Heart left ventricle (tissue), 13 donors: ENCODE data around the gene CCDC198.

Source experiments
- CTCF ChIP-seq, 12 donors: fragments of 200-600 bp; sonication (generic) in 4 of 12; IDR thresholded peaks; one replicate each; pipeline versions ENCODE4 v1.5.0 to v1.8.0; 2018 to 2022; ENCODE audit warnings: antibody characterized with exemption in 12 of 12, mild to moderate bottlenecking in 5 of 12
- POLR2A ChIP-seq, 2 donors: fragments of 450-650 bp; IDR thresholded peaks; one replicate each; pipeline ENCODE4 v1.6.1; 2017; ENCODE audit warnings: antibody characterized with exemption in 2 of 2, mild to moderate bottlenecking in 2 of 2, moderate library complexity in 2 of 2
- donor health status: ischemic (EF 13 %, LVEDD 7.1; RV severe dilation, severe dysfunction).
- donor health status: DM: no; HTN: yes; CAD: no.
- donor health status: DM: no; HTN: no; CAD: no.
- donor health status: ischemic (EF 25% LVEDD 6.9; RV normal size, moderate dysfunction).
- donor health status: ischemic (EF 25% LVEDD 5.7; RV mildly dilated, moderate dysfunction).
- donor health status: ischemic (EF 35%, LVEDD 5.7; RV mildly dilated, moderate dysfunction).
- donor health status: nonischemic (EF 11% LVEDD 7.7; RV severe dilation, severe dysfunction).
- donor health status: DM: yes; HTN: yes; CAD: no.
- donor health status: PGD.
- donor health status: ischemic (EF 29% LVEDD 5.4; RV normal size, mild dysfunction).
- donor health status: nonischemic (EF 23%, LVEDD 6.1; RV moderate dilation, normal function).

- no peak for TF ChIP-seq CTCF (IDR thresholded peaks at IDR 0.05)
- no peak for TF ChIP-seq POLR2A (IDR thresholded peaks at IDR 0.05)
Observed at GRCh38 chr14:57498659-57499058, 5.0 kb upstream of the CCDC198 start.
